ENCODE measurements around the gene CCDC146.

DNA sequence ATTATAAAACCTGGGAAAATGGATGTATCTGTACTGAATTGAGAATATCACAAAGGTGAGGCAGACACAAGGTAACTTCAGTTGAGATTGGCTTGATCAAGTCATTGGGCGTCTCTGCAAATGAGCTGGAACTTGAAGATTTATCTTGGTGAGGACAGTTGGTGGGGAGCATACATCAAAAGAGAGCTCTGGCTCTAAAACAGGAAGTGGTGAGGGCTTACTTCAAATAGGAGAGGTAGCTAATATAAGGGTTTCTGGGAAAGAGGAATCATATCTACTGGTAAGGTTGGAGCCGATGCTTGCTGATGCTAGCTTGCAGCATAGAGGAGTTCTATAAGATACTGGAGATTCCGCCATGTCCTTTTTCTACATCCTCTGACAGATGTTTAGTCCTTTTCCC, 117.1 kb downstream of the CCDC146 start:
- TF ChIP-seq YY1 (IDR thresholded peaks at IDR 0.05; ENCODE audit: low read depth): no peak
- TF ChIP-seq, protein P1, sequence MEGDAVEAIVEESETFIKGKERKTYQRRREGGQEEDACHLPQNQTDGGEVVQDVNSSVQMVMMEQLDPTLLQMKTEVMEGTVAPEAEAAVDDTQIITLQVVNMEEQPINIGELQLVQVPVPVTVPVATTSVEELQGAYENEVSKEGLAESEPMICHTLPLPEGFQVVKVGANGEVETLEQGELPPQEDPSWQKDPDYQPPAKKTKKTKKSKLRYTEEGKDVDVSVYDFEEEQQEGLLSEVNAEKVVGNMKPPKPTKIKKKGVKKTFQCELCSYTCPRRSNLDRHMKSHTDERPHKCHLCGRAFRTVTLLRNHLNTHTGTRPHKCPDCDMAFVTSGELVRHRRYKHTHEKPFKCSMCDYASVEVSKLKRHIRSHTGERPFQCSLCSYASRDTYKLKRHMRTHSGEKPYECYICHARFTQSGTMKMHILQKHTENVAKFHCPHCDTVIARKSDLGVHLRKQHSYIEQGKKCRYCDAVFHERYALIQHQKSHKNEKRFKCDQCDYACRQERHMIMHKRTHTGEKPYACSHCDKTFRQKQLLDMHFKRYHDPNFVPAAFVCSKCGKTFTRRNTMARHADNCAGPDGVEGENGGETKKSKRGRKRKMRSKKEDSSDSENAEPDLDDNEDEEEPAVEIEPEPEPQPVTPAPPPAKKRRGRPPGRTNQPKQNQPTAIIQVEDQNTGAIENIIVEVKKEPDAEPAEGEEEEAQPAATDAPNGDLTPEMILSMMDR (IDR thresholded peaks at IDR 0.05): no peak
- no peak for TF ChIP-seq RCOR1 (IDR thresholded peaks at IDR 0.05; ENCODE audit: low read length)
- TF ChIP-seq RAD21 (IDR thresholded peaks at IDR 0.05; ENCODE audit: low read length): no peak
- TF ChIP-seq, protein P2, sequence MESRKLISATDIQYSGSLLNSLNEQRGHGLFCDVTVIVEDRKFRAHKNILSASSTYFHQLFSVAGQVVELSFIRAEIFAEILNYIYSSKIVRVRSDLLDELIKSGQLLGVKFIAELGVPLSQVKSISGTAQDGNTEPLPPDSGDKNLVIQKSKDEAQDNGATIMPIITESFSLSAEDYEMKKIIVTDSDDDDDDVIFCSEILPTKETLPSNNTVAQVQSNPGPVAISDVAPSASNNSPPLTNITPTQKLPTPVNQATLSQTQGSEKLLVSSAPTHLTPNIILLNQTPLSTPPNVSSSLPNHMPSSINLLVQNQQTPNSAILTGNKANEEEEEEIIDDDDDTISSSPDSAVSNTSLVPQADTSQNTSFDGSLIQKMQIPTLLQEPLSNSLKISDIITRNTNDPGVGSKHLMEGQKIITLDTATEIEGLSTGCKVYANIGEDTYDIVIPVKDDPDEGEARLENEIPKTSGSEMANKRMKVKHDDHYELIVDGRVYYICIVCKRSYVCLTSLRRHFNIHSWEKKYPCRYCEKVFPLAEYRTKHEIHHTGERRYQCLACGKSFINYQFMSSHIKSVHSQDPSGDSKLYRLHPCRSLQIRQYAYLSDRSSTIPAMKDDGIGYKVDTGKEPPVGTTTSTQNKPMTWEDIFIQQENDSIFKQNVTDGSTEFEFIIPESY (IDR thresholded peaks at IDR 0.05; ENCODE audit: borderline replicate concordance, low read depth): no peak
- no peak for TF ChIP-seq EP300 (IDR thresholded peaks at IDR 0.05; ENCODE audit: borderline replicate concordance in 1 of 2, low read depth in 1 of 2, low read length in 1 of 2)
- TF ChIP-seq NRF1 (IDR thresholded peaks at IDR 0.05; ENCODE audit: low read depth, low read length): no peak
- no peak for TF ChIP-seq SIN3A (IDR thresholded peaks at IDR 0.05; ENCODE audit: borderline replicate concordance, low read depth, low read length)
- TF ChIP-seq, protein P3, sequence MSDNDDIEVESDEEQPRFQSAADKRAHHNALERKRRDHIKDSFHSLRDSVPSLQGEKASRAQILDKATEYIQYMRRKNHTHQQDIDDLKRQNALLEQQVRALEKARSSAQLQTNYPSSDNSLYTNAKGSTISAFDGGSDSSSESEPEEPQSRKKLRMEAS (IDR thresholded peaks at IDR 0.05; ENCODE audit: low read depth): no peak
- TF ChIP-seq TCF12 (IDR thresholded peaks at IDR 0.05): no peak
- TF ChIP-seq, protein P4, sequence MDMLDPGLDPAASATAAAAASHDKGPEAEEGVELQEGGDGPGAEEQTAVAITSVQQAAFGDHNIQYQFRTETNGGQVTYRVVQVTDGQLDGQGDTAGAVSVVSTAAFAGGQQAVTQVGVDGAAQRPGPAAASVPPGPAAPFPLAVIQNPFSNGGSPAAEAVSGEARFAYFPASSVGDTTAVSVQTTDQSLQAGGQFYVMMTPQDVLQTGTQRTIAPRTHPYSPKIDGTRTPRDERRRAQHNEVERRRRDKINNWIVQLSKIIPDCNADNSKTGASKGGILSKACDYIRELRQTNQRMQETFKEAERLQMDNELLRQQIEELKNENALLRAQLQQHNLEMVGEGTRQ (IDR thresholded peaks at IDR 0.05; ENCODE audit: borderline replicate concordance, low read depth, low read length): no peak
- no peak for TF ChIP-seq MXI1 (IDR thresholded peaks at IDR 0.05; ENCODE audit: low read depth, low read length)
- TF ChIP-seq JUND (IDR thresholded peaks at IDR 0.05): no peak
- TF ChIP-seq, protein P5, sequence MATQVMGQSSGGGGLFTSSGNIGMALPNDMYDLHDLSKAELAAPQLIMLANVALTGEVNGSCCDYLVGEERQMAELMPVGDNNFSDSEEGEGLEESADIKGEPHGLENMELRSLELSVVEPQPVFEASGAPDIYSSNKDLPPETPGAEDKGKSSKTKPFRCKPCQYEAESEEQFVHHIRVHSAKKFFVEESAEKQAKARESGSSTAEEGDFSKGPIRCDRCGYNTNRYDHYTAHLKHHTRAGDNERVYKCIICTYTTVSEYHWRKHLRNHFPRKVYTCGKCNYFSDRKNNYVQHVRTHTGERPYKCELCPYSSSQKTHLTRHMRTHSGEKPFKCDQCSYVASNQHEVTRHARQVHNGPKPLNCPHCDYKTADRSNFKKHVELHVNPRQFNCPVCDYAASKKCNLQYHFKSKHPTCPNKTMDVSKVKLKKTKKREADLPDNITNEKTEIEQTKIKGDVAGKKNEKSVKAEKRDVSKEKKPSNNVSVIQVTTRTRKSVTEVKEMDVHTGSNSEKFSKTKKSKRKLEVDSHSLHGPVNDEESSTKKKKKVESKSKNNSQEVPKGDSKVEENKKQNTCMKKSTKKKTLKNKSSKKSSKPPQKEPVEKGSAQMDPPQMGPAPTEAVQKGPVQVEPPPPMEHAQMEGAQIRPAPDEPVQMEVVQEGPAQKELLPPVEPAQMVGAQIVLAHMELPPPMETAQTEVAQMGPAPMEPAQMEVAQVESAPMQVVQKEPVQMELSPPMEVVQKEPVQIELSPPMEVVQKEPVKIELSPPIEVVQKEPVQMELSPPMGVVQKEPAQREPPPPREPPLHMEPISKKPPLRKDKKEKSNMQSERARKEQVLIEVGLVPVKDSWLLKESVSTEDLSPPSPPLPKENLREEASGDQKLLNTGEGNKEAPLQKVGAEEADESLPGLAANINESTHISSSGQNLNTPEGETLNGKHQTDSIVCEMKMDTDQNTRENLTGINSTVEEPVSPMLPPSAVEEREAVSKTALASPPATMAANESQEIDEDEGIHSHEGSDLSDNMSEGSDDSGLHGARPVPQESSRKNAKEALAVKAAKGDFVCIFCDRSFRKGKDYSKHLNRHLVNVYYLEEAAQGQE (IDR thresholded peaks at IDR 0.05; ENCODE audit: low read depth, low read length): no peak
